HUES48 (cell line): Measurements from ENCODE around the gene PSRC1.
A peak's percentile ranks its signal among the peaks of the same experiment; 100 is the strongest.

Experiments
- H3K27ac ChIP-seq: one replicate; pipeline ENCODE4 v1.7.0; 2013; ENCODE audit warnings: low read depth, low read length, inconsistent platforms
- H3K27me3 ChIP-seq: 2 replicates; pipeline ENCODE4 v1.6.1; 2013; ENCODE audit warnings: mild to moderate bottlenecking, low read length; ENCODE audit not compliant: control insufficient read depth, insufficient read depth
- H3K36me3 ChIP-seq: 2 replicates; pipeline ENCODE4 v1.6.1; 2013; ENCODE audit warnings: low read length; ENCODE audit not compliant: control insufficient read depth, insufficient read depth
- H3K4me1 ChIP-seq: 2 replicates; pipeline ENCODE4 v1.6.1; 2013; ENCODE audit warnings: mild to moderate bottlenecking, low read length; ENCODE audit not compliant: control insufficient read depth, insufficient read depth
- H3K4me3 ChIP-seq: 2 replicates; pipeline ENCODE4 v1.5.1; 2013; ENCODE audit warnings: mild to moderate bottlenecking, low read depth, low read length
- H3K9ac ChIP-seq: 2 replicates; pipeline ENCODE4 v1.6.1; 2013; ENCODE audit warnings: mild to moderate bottlenecking, low read depth, low read length, moderate library complexity
- H3K9me3 ChIP-seq: 2 replicates; pipeline ENCODE4 v1.6.1; 2013; ENCODE audit warnings: low read length; ENCODE audit not compliant: control insufficient read depth, insufficient read depth

The PSRC1 gene

GRCh38 chr1:109249654-109250401 lies 33.1 kb downstream of the PSRC1 start:
- Histone ChIP-seq H3K27ac (no peak overlapping the region), H3K4me3 (peak overlapping the region; percentile 59; the same call in 1 of the 2 replicates)

GRCh38 chr1:109248797-109249629 lies 33.9 kb downstream of the PSRC1 start, which contains the start of gene CELSR2:
CELSR2 (plus strand) TSS chr1:109249539; CDS start chr1:109250080, 541 bp downstream.
- Histone ChIP-seq H3K9ac (no peak within 1 kb of the TSS; the same call in 1 of the 2 replicates), H3K4me1 (peaks cover 9% of the 10 kb centered on the region; the same call in 1 of the 2 replicates), H3K36me3 (peaks cover 15% of the 10 kb centered on the region; the same call in 1 of the 2 replicates), H3K27ac (no peak within 1 kb of the TSS), H3K9me3 (no peaks in the 10 kb centered on the region), H3K27me3 (peaks cover 27% of the 10 kb centered on the region), H3K4me3 (peak within 1 kb of the TSS; percentile 59; the same call in 1 of the 2 replicates)

More at GRCh38 chr1:109249654-109250401, 33.1 kb downstream of the PSRC1 start:
- Histone ChIP-seq H3K27me3 (peaks cover 27% of the 10 kb centered on the region), H3K4me1 (peaks cover 17% of the 10 kb centered on the region; the same call in 1 of the 2 replicates), H3K9me3 (no peaks in the 10 kb centered on the region), H3K36me3 (peaks cover 15% of the 10 kb centered on the region; the same call in 1 of the 2 replicates), H3K9ac (no peak overlapping the region; the same call in 1 of the 2 replicates)

- Histone ChIP-seq H3K27ac (no peak overlapping the region), H3K9ac (no peak overlapping the region), H3K27me3 (peaks cover 27% of the 10 kb centered on the region), H3K4me1 (peaks cover 7% of the 10 kb centered on the region; the same call in 1 of the 2 replicates), H3K4me3 (no peak overlapping the region), H3K36me3 (peaks cover 15% of the 10 kb centered on the region; the same call in 1 of the 2 replicates), H3K9me3 (no peaks in the 10 kb centered on the region)
Observed at GRCh38 chr1:109248444-109248796, 34.5 kb downstream of the PSRC1 start.

- H3K4me3 ChIP-seq, result no peak overlapping the region
- H3K27ac ChIP-seq, result no peak overlapping the region
- no peak overlapping the region for H3K9ac ChIP-seq
- peaks cover 7% of the 10 kb centered on the region; the same call in 1 of the 2 replicates for H3K4me1 ChIP-seq
- peaks cover 27% of the 10 kb centered on the region for H3K27me3 ChIP-seq
- H3K9me3 ChIP-seq, result no peaks in the 10 kb centered on the region
- H3K36me3 ChIP-seq, result peaks cover 15% of the 10 kb centered on the region; the same call in 1 of the 2 replicates
Observed at GRCh38 chr1:109247401-109248365, 35.3 kb downstream of the PSRC1 start.

GRCh38 chr1:109246141-109246551 lies 36.8 kb downstream of the PSRC1 start:
- Histone ChIP-seq H3K36me3 (0 out of 2 replicates have a peak, but pooled peaks cover under 1% of the 10 kb centered on the region), H3K9me3 (no peaks in the 10 kb centered on the region), H3K4me3 (no peak overlapping the region), H3K27ac (no peak overlapping the region), H3K4me1 (peaks cover 13% of the 10 kb centered on the region; the same call in 1 of the 2 replicates), H3K27me3 (peaks cover 27% of the 10 kb centered on the region), H3K9ac (no peak overlapping the region)

- Histone ChIP-seq H3K27me3 (peaks cover 16% of the 10 kb centered on the region), H3K9me3 (no peaks in the 10 kb centered on the region), H3K27ac (no peak overlapping the region), H3K4me1 (peaks cover 29% of the 10 kb centered on the region), H3K36me3 (no peaks in the 10 kb centered on the region; the same call in 1 of the 2 replicates), H3K4me3 (no peak overlapping the region), H3K9ac (no peak overlapping the region)
Observed at GRCh38 chr1:109243860-109244552, 38.9 kb downstream of the PSRC1 start.

GRCh38 chr1:109243221-109243620 lies 39.7 kb downstream of the PSRC1 start:
- peaks cover 11% of the 10 kb centered on the region for H3K27me3 ChIP-seq
- H3K9me3 ChIP-seq, result no peaks in the 10 kb centered on the region
- peaks cover 7% of the 10 kb centered on the region for H3K36me3 ChIP-seq
- peaks cover 31% of the 10 kb centered on the region for H3K4me1 ChIP-seq
- H3K27ac ChIP-seq, result no peak overlapping the region
- H3K9ac ChIP-seq, result no peak overlapping the region
- no peak overlapping the region for H3K4me3 ChIP-seq

- H3K9ac ChIP-seq, result no peak overlapping the region
- H3K36me3 ChIP-seq, result peaks cover 15% of the 10 kb centered on the region
- H3K27ac ChIP-seq, result no peak overlapping the region
- peaks cover 3% of the 10 kb centered on the region for H3K27me3 ChIP-seq
- peaks cover 32% of the 10 kb centered on the region for H3K4me1 ChIP-seq
- no peaks in the 10 kb centered on the region for H3K9me3 ChIP-seq
- H3K4me3 ChIP-seq, result no peak overlapping the region
Observed at GRCh38 chr1:109242387-109242786, 40.6 kb downstream of the PSRC1 start.

- no peaks in the 10 kb centered on the region; the same call in 1 of the 2 replicates for H3K27me3 ChIP-seq
- no peak overlapping the region for H3K27ac ChIP-seq
- H3K4me3 ChIP-seq, result no peak overlapping the region
- H3K4me1 ChIP-seq, result peaks cover 36% of the 10 kb centered on the region
- H3K9ac ChIP-seq, result no peak overlapping the region
- peaks cover 20% of the 10 kb centered on the region for H3K36me3 ChIP-seq
- H3K9me3 ChIP-seq, result no peaks in the 10 kb centered on the region
Observed at GRCh38 chr1:109241841-109242345, 41.1 kb downstream of the PSRC1 start.
